ENCODE data around the gene KISS1. TPM values are rescaled to one million over a fixed set of nuclear protein-coding genes. Genes with fewer than 3 reads are reported as not detected.

The KISS1 gene
- total and polyA plus RNA-seq, 2 of the 4 experiments (the other 2 are of a cell fraction): 11.7 to 27.3 TPM

DNA sequence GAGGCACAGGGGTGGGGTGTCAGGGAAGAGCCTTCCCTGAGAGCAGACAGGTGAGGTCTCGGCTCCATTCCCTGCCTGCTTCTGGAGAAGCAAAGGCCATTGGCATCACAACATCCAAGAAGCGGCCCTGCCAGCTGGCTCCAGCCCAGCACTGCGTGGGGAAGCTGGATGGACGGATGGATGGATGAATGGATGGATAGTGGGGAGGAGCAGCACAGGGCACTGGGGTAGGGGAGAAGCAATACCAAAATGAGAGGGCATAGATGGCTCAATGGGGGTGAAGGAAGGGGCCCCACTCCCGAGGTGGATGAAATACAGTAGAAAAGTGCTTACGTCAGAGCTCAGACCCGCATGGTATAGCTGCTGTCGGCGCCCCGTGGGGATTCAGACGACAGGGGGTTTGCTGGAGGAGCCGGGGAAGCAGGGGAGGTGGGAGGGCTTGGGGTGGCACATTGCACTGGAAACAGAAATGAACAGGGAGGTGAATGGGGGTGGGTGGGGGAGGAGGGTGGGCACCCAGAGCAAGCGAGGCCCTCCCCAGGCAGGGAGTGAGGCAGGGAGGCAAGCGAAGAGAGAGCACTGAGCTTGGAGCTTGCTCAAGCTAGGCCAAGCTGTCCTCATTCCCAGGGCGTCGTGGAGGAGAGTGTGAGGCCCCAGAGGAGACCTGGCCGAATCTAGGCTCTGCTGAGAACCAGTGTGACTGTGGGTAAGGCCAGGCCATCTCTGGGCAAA is 27.0 kb upstream of the KISS1 start:
- Histone ChIP-seq H3K4ac (ENCODE audit: low read depth, low read length) (no peak overlapping the region), H3K79me1 (ENCODE audit: low read depth in 1 of 2, low read length in 2 of 2) (no peaks in the 10 kb centered on the region), H3K14ac (replicated peaks; ENCODE audit: low read depth, low read length) (no peak overlapping the region), H3K56ac (ENCODE audit: extremely low read depth, insufficient read depth, low read length) (no peak overlapping the region), H3K18ac (ENCODE audit: low read depth, low read length) (no peak overlapping the region), H4K91ac (ENCODE audit: insufficient read depth, low read depth, low read length) (no peak overlapping the region), H2BK20ac (ENCODE audit: low read depth, low read length) (no peak overlapping the region), H3K9me1 (ENCODE audit: insufficient read depth, low read length) (peaks cover 6% of the 10 kb centered on the region), H4K5ac (ENCODE audit: low read depth, low read length) (no peak overlapping the region), H3K9me3 (ENCODE audit: control insufficient read depth, insufficient read depth, low read length) (no peaks in the 10 kb centered on the region), H2BK5ac (ENCODE audit: low read depth, low read length, poor library complexity, severe bottlenecking) (no peak overlapping the region), H2AK5ac (ENCODE audit: low read depth, low read length) (no peak overlapping the region), H3K4me1 (ENCODE audit: control insufficient read depth, insufficient read depth, low read length) (peaks cover 4% of the 10 kb centered on the region), H2AFZ (replicated peaks; ENCODE audit: low read length, poor library complexity) (no peak overlapping the region), H3K36me3 (ENCODE audit: control insufficient read depth, insufficient read depth, low read length) (peaks cover 32% of the 10 kb centered on the region), H3K27me3 (ENCODE audit: control insufficient read depth, insufficient read depth, low read length) (no peaks in the 10 kb centered on the region), H3K27ac (ENCODE audit: insufficient read depth, low read length) (no peak overlapping the region), H4K8ac (ENCODE audit: low read depth in 2 of 2, low read length in 2 of 2) (no peak overlapping the region), H3K4me3 (ENCODE audit: insufficient read depth, low read depth, low read length) (no peak overlapping the region), H2BK120ac (ENCODE audit: low read depth, low read length) (no peak overlapping the region), H3K9ac (ENCODE audit: low read depth, low read length) (no peak overlapping the region), H4K20me1 (ENCODE audit: insufficient read depth, low read length) (no peaks in the 10 kb centered on the region), H2AK9ac (replicated peaks; ENCODE audit: low read depth, low read length, poor library complexity) (no peak overlapping the region), H3K4me2 (ENCODE audit: low read depth, low read length) (no peak overlapping the region), H3K23ac (ENCODE audit: low read depth, low read length) (no peak overlapping the region), H2BK15ac (ENCODE audit: low read depth, low read length) (no peak overlapping the region)
- no peak for ATAC-seq (ENCODE audit: low read depth)
- intact Hi-C loops (cut with micrococcal nuclease) (no loop called here), dilution Hi-C loops (cut with HindIII; ENCODE audit: low sequenced_read_pairs, unreplicated experiment) (no loop called here), in situ Hi-C loops (cut with MboI; ENCODE audit: low sequenced_read_pairs) (no loop called here)
- 80% methylated on average over 8 of the region's 17 CpGs; no CpG with 5 or more reads in 1 of the 2 experiments for WGBS, 2 experiments (ENCODE audit: extremely low coverage in 2 of 2, insufficient read length in 1 of 2)
- TF ChIP-seq SMC3 (IDR thresholded peaks at IDR 0.05; ENCODE audit: low read depth, low read length): no peak
- ChIA-PET CTCF (interaction anchor here (1.1 kb wide), 1 partner anchor 136 kb away, joined by 6 read pairs; the partner anchor contains the start of gene PLEKHA6), POLR2A (ENCODE audit: unreplicated experiment) (no interaction called here)
- BruUV-seq (replicated peaks): no TSS peak
- no peak for DNase-seq

Data from IMR-90 (cell line).